H1 (cell line): Measurements from ENCODE around the gene NOX5. TPM values are rescaled to one million over a fixed set of nuclear protein-coding genes. Genes with fewer than 3 reads are reported as not detected.

Source experiments
- CTCF ChIA-PET: fragments of 300-600 bp; sonication (Branson Sonifier 250); formaldehyde crosslinking; loops from one replicate; lab custom pipeline; 2021; ENCODE audit not compliant: partially characterized antibody; lab: Charles Lee
- POLR2A ChIA-PET: fragments of 300-600 bp; sonication (Branson Sonifier 250); formaldehyde crosslinking; loops from one replicate; lab custom pipeline; 2021; ENCODE audit warnings: inconsistent platforms; ENCODE audit not compliant: partially characterized antibody; lab: Charles Lee
- DNase-seq, 2 experiments: peaks; one replicate each; pipeline versions ENCODE4 v3.0.0 to v3.0.0-alpha.2; 2010 to 2022; ENCODE audit warnings: low spot score in 2 of 2, low read depth in 1 of 2, mixed read lengths in 1 of 2
- FAIRE-seq: peaks from 2 replicates; lab custom pipeline; 2011; peaks lifted over from hg19 to GRCh38; lab: Jason Lieb, UNC
- H2AFZ ChIP-seq: 2 replicates; pipeline ENCODE4 v1.8.1; 2012; ENCODE audit warnings: low read length, inconsistent platforms
- H2AK5ac ChIP-seq: 2 replicates; pipeline ENCODE4 v1.6.1; 2013; ENCODE audit warnings: low read depth, low read length
- H2BK120ac ChIP-seq: replicated peaks from 2 replicates; pipeline ENCODE3; 2013; ENCODE audit warnings: low read depth, low read length, inconsistent platforms
- H2BK12ac ChIP-seq: 2 replicates; pipeline ENCODE4 v1.6.1; 2013; ENCODE audit warnings: low read depth, low read length
- H2BK15ac ChIP-seq: 2 replicates; pipeline ENCODE4 v1.6.1; 2013; ENCODE audit warnings: low read length
- H2BK20ac ChIP-seq: 2 replicates; pipeline ENCODE4 v1.6.1; 2013; ENCODE audit warnings: low read length
- H2BK5ac ChIP-seq: 2 replicates; pipeline ENCODE4 v1.6.1; 2013; ENCODE audit warnings: low read depth, low read length
- H3K14ac ChIP-seq: 2 replicates; pipeline ENCODE4 v1.6.1; 2013; ENCODE audit warnings: inconsistent platforms; ENCODE audit not compliant: insufficient read length
- H3K18ac ChIP-seq: 2 replicates; pipeline ENCODE4 v1.6.1; 2013; ENCODE audit warnings: low read length; ENCODE audit errors: extremely low read depth
- H3K23ac ChIP-seq: 2 replicates; pipeline ENCODE4 v1.6.1; 2013; ENCODE audit warnings: inconsistent platforms; ENCODE audit not compliant: insufficient read length
- H3K23me2 ChIP-seq: 2 replicates; pipeline ENCODE4 v1.6.1; 2013; ENCODE audit warnings: low read depth, low read length
- H3K27ac ChIP-seq: 2 replicates; pipeline ENCODE4 v1.6.1; 2011; ENCODE audit warnings: low read depth, low read length, inconsistent platforms
- H3K27me3 ChIP-seq, 4 experiments: replicated peaks in 1 of 4; 1 replicate in 1 of 4; 2 replicates in 3 of 4; pipeline versions ENCODE4 v1.6.1 to v1.8.1; 2011 to 2013; ENCODE audit warnings: low read length in 3 of 4, mild to moderate bottlenecking in 3 of 4, inconsistent platforms in 2 of 4, mixed read lengths in 2 of 4, moderate library complexity in 1 of 4; ENCODE audit not compliant: control insufficient read depth in 3 of 4, insufficient read depth in 3 of 4; ENCODE audit errors: extremely low read depth in 1 of 4
- H3K36me3 ChIP-seq, 4 experiments: 2 replicates each; pipeline versions ENCODE4 v1.6.1 to v1.8.1; 2011 to 2013; ENCODE audit warnings: mild to moderate bottlenecking in 4 of 4, low read length in 3 of 4, moderate library complexity in 2 of 4, control low read depth in 1 of 4, inconsistent platforms in 1 of 4; ENCODE audit not compliant: insufficient read depth in 4 of 4, control insufficient read depth in 2 of 4
- H3K4ac ChIP-seq: replicated peaks from 2 replicates; pipeline ENCODE3; 2013; ENCODE audit warnings: low read length, low read depth, mixed read lengths, inconsistent platforms; ENCODE audit not compliant: insufficient read length
- H3K4me1 ChIP-seq, 4 experiments: replicated peaks in 1 of 4; 1 replicate in 1 of 4; 2 replicates in 3 of 4; pipeline versions ENCODE4 v1.6.1 to v1.8.1; 2011 to 2013; ENCODE audit warnings: low read length in 3 of 4, inconsistent platforms in 2 of 4, mixed read lengths in 1 of 4; ENCODE audit not compliant: insufficient read depth in 4 of 4, control insufficient read depth in 3 of 4
- H3K4me2 ChIP-seq, 2 experiments: 2 replicates each; pipeline versions ENCODE4 v1.6.1 to v1.8.1; 2011 to 2013; ENCODE audit warnings: low read depth in 2 of 2, low read length in 2 of 2, control low read depth in 1 of 2, inconsistent platforms in 1 of 2, mild to moderate bottlenecking in 1 of 2; ENCODE audit not compliant: insufficient read depth in 1 of 2
- H3K4me3 ChIP-seq, 4 experiments: fragments of 200-600, 300-600 bp in 1 of 4; sonication (generic), shearing (Covaris generic), sonication (Bioruptor Twin) in 1 of 4; 2 replicates each; pipeline versions ENCODE4 v1.5.1 to v1.8.1; 2011 to 2016; ENCODE audit warnings: low read length in 4 of 4, low read depth in 3 of 4, control low read depth in 2 of 4, inconsistent platforms in 2 of 4, mild to moderate bottlenecking in 2 of 4, mixed read lengths in 1 of 4, moderate library complexity in 1 of 4; ENCODE audit not compliant: insufficient read depth in 2 of 4; ENCODE audit errors: extremely low read depth in 1 of 4
- H3K56ac ChIP-seq: replicated peaks from 2 replicates; pipeline ENCODE3; 2013; ENCODE audit warnings: low read depth, mild to moderate bottlenecking, mixed read lengths, low read length, inconsistent platforms; ENCODE audit not compliant: insufficient read length
- H3K79me1 ChIP-seq: 2 replicates; pipeline ENCODE4 v1.6.1; 2013; ENCODE audit warnings: low read depth, low read length, control low read depth
- H3K79me2 ChIP-seq, 2 experiments: 2 replicates each; pipeline versions ENCODE4 v1.6.1 to v1.8.1; 2012 to 2013; ENCODE audit warnings: low read length in 2 of 2, mild to moderate bottlenecking in 2 of 2, inconsistent platforms in 1 of 2; ENCODE audit not compliant: insufficient read depth in 2 of 2, control insufficient read depth in 1 of 2
- H3K9ac ChIP-seq, 4 experiments: replicated peaks in 1 of 4; 1 replicate in 1 of 4; 2 replicates in 3 of 4; pipeline versions ENCODE4 v1.6.1 to v1.8.1; 2011 to 2013; ENCODE audit warnings: low read depth in 3 of 4, low read length in 3 of 4, control low read depth in 2 of 4, mild to moderate bottlenecking in 2 of 4, moderate library complexity in 2 of 4, inconsistent platforms in 1 of 4; ENCODE audit errors: extremely low read depth in 1 of 4
- H3K9me3 ChIP-seq, 2 experiments: 2 replicates each; pipeline versions ENCODE4 v1.6.1 to v1.8.1; 2012 to 2013; ENCODE audit warnings: mild to moderate bottlenecking in 2 of 2, moderate library complexity in 2 of 2, control low read depth in 1 of 2, inconsistent platforms in 1 of 2, low read depth in 1 of 2, low read length in 1 of 2, mixed read lengths in 1 of 2; ENCODE audit not compliant: insufficient read depth in 2 of 2
- H4K20me1 ChIP-seq, 2 experiments: replicated peaks in 1 of 2; 2 replicates each; pipeline versions ENCODE3 to v1.8.1; 2011 to 2013; ENCODE audit warnings: inconsistent platforms in 2 of 2, low read length in 2 of 2, mild to moderate bottlenecking in 1 of 2; ENCODE audit not compliant: insufficient read depth in 2 of 2, control insufficient read depth in 1 of 2
- H4K5ac ChIP-seq: 2 replicates; pipeline ENCODE4 v1.6.1; 2013; ENCODE audit warnings: low read length, low read depth, mixed read lengths, inconsistent platforms; ENCODE audit not compliant: insufficient read length
- H4K8ac ChIP-seq: 2 replicates; pipeline ENCODE4 v1.8.0; 2013; ENCODE audit warnings: mild to moderate bottlenecking, moderate library complexity, low read length, inconsistent platforms; ENCODE audit not compliant: insufficient read depth; ENCODE audit errors: extremely low read depth
- H4K91ac ChIP-seq: replicated peaks from 2 replicates; pipeline ENCODE3; 2013; ENCODE audit warnings: low read length, mixed read lengths, inconsistent platforms; ENCODE audit not compliant: insufficient read length
- CTBP2 ChIP-seq: IDR thresholded peaks from 2 replicates; pipeline ENCODE4 v1.7.0; 2011; ENCODE audit warnings: borderline replicate concordance, mild to moderate bottlenecking, moderate library complexity, mixed read lengths, low read length; ENCODE audit not compliant: insufficient read depth, insufficient read length
- WGBS, 2 experiments: shearing (Covaris generic) in 1 of 2; methylation state at CpG; one replicate each; pipeline versions ENCODE4 v1.1.6 to v1.1.7; 2013 to 2015; ENCODE audit warnings: low lambda C conversion rate in 2 of 2, mixed read lengths in 2 of 2, inconsistent platforms in 1 of 2, low coverage in 1 of 2, missing lambda C conversion rate in 1 of 2; ENCODE audit not compliant: insufficient replicate concordance in 2 of 2, insufficient coverage in 1 of 2, insufficient read length in 1 of 2; ENCODE audit errors: extremely low coverage in 1 of 2, missing lambda C conversion rate in 1 of 2; 5-methylcytosine and 5-hydroxymethylcytosine counted together
- polyA plus RNA-seq, 7 experiments: library from polyadenylated mRNA; depleted of rRNA in 3 of 7; stranded (reverse) in 5 of 7; unstranded in 2 of 7; fragments of >200 nt in 5 of 7; fragments of 200-250 nt in 2 of 7; gene quantifications; 1 replicate in 5 of 7; 2 replicates in 1 of 7; 4 replicates in 1 of 7; pipeline versions ENCODE4 v1.2.1 to v1.2.3, GENCODE V29; 2011 to 2013; ENCODE audit warnings: missing spikeins in 2 of 7, mixed read lengths in 2 of 7
- total RNA-seq: library from RNA; stranded (reverse); fragmentation: NEBNext Ultra II Directional; extraction: Animal tissue kit (Norgen Biotek cat#: 25700); gene quantifications from 2 replicates; pipeline ENCODE4 v1.2.1, GENCODE V29; 2021

Gene NOX5
- total and polyA plus RNA-seq, 2 of the 8 experiments (the other 6 are each of a cell fraction or from before 2014, with no cell fraction given): under 0.01 TPM; not detected in 1

- H2BK120ac ChIP-seq: no peak overlapping the region
- H2BK15ac ChIP-seq: no peak overlapping the region
- WGBS, 2 experiments: 89% methylated on average over 5 of the region's 5 CpGs; no CpG with 5 or more reads in 1 of the 2 experiments
- ChIA-PET CTCF (no interaction called here), POLR2A (no interaction called here)
- no peak overlapping the region for H2BK5ac ChIP-seq
- H3K18ac ChIP-seq: no peak overlapping the region
- no peaks in the 10 kb centered on the region; a peak in 1 of 8 replicates for H3K36me3 ChIP-seq
- H3K23me2 ChIP-seq: no peaks in the 10 kb centered on the region
- H3K4me2 ChIP-seq: no peak overlapping the region
- H3K56ac ChIP-seq: no peak overlapping the region
- no peak overlapping the region for H3K4ac ChIP-seq
- H2AFZ ChIP-seq: no peak overlapping the region
- H3K9me3 ChIP-seq: peaks cover 10 to 18% of the 10 kb centered on the region in 2 experiments
- no peak overlapping the region for H2AK5ac ChIP-seq
- H2BK20ac ChIP-seq: no peak overlapping the region
- no peak overlapping the region for H3K14ac ChIP-seq
- no peak overlapping the region for H4K8ac ChIP-seq
- no peaks in the 10 kb centered on the region for H3K4me1 ChIP-seq
- no peak overlapping the region for H4K91ac ChIP-seq
- H4K5ac ChIP-seq: no peak overlapping the region
- H3K27ac ChIP-seq: no peak overlapping the region
- H3K79me2 ChIP-seq: no peaks in the 10 kb centered on the region
- no peak overlapping the region for H2BK12ac ChIP-seq
- no peak for DNase-seq
- no peak overlapping the region for H3K9ac ChIP-seq
- H3K23ac ChIP-seq: no peak overlapping the region
- FAIRE-seq: no peak
- H3K4me3 ChIP-seq: no peak overlapping the region
- TF ChIP-seq CTBP2: no peak
- H3K79me1 ChIP-seq: no peaks in the 10 kb centered on the region
- no peaks in the 10 kb centered on the region for H4K20me1 ChIP-seq
- no peaks in the 10 kb centered on the region for H3K27me3 ChIP-seq
Observed at GRCh38 chr15:68966996-68967395, 47.5 kb upstream of the NOX5 start.
